HG03103 (cell line): ENCODE measurements around the gene GRB14.

Source experiments
- ATAC-seq: cut with Tn5 transposase; IDR thresholded peaks from one replicate; pipeline ENCODE4 v1.9.1; 2021; ENCODE audit warnings: low read depth; ENCODE audit not compliant: unreplicated experiment

The GRB14 gene

DNA sequence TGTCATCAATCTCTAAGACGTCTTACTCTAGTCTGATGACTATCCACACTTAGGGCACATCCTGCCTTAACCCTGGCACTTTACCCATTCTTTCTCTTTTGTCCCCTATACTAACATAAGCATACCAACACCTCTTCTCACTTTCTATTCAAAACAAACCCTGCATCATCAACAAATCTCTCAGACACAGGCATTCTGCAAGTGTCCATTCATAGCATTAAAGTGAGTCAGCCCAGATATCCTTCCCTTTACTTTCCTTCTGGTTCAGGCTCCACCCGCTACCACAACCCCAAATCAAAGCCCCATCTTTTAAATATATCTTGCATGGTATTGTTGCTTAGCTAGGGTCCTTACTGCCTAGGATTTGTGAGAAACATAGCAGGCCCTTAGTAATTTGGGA lies 3.8 kb downstream of the GRB14 start:
- ATAC-seq = no peak

DNA sequence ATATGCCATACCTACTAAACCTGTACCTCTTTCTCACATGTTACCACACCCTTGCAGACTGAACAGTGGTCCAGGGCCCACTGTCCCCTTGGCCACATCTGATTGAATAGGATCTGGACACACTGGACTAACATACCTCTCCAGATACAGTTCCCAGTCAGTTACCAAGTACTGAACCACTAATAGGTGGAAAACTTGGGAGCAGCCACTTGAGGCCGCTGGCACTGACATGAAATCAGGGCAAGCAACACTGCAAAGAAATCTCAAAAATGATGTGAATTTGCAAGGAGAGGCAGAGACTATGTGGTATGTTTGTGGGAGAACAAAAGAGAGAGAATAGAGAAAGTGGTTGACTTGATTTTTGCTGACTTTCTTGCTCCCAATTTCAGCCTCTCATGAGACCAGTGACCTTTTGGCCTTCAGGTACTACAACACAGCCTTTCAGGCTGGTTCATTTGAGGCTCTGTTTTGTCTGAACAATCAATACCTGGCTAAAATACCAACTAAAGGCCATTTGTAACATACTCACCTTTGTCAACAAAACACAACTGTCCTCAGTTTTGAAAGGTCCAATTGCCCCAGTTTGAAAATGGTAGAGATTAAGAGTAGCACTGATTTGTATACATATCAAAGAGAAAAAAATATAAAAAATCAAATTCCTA lies 7.8 kb downstream of the GRB14 start:
- ATAC-seq = no peak

DNA sequence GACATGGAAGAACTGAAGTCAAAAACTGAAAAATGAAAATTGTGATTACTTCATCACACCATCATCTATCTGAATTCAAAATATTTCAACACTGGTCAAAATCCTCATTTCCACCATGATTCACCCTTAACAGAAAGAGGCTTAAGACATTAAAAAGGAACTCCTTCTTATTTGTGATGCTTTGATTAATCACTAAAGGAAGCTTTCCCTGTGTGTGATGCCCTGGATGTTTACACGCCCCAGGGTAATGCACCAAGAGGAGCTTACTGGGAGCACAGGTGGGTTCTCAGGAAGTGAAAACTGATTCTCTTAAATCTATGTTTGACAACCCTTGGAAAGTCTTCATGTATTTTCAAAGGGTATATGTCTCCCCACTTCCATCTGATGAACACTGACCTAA lies 11.5 kb downstream of the GRB14 start:
- no peak for ATAC-seq

DNA sequence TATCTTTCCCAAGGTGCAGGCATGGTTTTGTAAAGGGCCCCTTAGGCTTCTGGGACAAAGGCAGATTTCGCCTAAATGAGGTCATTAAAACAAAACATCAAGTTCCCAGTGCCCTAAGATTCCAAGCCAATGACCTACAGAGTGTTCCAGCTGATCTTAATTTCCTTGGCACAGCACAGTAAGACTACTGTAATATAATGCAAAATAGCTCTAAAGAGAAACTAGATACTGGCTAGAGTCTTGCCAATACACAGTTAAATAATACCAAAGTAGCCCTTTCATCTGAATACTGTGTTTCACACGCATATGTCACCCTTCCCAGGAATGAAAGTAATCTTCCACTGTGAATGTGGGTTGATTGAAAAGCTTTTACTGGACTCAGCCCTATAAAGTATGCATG lies 14.7 kb downstream of the GRB14 start:
- ATAC-seq = no peak

DNA sequence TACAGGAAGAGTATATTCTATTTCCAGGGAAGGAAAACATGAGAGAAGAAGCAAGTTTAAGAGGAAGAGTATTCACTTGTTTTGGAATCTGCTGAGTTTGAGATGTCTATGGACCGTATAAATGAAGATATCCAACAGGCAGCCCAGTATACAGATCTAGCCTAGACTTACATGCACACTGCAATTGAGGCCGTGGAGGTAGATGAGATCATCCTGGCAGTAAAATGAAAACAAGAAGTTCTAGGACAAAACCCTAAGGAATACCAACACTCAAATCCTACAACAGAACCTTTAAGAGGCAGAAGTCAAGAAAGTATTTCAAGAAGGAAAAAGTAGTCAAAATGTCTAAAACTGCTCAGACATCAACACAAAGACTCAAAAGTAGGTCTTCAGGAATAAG lies 16.0 kb downstream of the GRB14 start:
- no peak for ATAC-seq

DNA sequence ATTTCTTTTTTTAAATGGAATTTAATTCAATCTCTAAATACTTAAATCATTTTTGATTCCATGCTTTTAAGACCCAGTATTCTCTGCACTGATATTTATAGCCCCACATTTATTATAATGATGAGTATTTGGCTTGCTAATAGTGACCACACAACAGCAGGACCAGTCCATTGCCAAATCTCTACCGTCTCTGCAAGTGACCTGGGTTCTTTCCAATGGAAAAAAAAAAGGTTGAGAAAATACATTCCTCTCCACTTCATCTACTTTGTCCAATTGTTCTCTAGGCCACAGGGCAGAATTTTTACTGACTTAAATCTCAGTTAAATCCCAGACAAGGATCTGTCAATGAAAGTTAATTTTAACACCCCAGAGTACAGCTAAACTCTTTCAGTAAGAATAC lies 20.5 kb downstream of the GRB14 start:
- no peak for ATAC-seq

GRCh38 chr2:164599954-164600589 lies 21.2 kb downstream of the GRB14 start:
- peak; percentile 99 for ATAC-seq

DNA sequence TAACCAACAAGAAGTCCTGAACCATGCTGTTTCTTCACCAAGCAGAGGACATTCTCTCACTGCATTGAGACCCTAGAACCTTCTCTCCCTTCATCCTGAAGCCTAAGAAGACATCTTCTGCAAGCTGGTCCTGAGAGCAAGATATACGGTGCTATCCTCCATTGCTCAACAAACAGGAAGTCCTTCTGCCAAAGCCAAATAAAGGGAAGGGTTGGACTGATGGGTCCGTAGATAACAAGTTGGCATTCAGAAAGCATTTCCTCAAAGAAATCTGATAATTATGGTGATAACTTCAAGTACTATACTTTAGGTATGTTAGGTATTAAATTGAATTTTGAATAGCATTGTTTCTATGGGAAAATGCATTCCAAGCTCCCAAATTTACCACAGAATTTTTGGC lies 23.3 kb downstream of the GRB14 start:
- no peak for ATAC-seq

DNA sequence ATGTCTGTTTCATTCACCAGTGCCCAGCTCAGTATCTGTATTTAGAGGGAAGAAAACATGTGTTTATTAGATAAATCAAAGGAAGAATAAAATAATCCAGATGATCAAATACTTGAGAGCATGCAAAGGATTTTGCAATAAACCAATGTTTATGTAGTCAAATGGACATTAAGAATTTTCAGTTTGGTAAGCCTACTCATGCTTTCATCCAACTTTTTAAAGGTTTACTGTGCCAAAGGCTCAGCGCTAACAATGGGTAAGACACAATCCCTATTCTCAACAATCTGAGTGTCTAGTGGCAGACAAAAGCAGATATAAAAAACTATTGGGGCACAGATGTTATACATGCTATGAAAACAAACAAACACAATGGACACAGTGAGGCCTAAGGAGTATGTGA lies 26.3 kb downstream of the GRB14 start:
- no peak for ATAC-seq

DNA sequence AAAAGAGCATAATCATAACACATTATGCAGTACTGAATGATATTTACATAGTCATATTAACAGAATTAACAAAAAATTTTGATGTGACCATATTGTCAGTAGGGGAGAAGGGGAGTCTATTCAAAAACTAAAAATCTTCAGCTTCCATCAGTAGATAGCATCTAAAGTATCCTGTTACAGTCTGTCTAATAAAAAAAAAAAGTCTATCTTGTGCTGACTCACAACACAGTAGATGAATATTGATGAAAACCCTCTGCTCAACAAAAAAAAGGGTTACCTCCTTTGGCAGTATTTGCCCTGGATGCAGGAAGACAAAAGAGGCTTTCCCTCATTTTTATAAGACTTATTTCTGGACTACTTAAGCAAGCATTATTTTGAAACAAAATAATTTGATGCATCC lies 27.3 kb downstream of the GRB14 start:
- ATAC-seq = no peak

GRCh38 chr2:164593541-164593940 lies 27.7 kb downstream of the GRB14 start:
- ATAC-seq = no peak

DNA sequence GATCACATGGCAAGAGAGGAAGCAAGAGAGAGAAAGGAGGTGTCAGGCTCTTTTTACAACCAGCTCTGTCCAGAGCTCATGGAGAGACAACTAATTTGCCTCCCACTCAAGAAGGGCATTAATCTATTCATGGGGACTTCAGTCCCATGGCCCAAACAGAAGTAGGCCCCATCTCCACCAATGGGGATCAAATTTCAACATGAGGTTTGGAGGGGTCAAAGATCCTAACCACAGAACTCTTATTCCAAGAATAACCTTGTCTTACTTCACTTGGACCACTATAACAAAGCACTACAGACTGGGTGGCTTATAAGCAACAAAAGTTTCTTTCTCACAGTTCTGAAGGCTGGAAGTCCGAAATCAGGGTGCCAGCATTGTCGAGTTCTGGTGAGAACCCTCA lies 31.8 kb downstream of the GRB14 start:
- no peak for ATAC-seq

DNA sequence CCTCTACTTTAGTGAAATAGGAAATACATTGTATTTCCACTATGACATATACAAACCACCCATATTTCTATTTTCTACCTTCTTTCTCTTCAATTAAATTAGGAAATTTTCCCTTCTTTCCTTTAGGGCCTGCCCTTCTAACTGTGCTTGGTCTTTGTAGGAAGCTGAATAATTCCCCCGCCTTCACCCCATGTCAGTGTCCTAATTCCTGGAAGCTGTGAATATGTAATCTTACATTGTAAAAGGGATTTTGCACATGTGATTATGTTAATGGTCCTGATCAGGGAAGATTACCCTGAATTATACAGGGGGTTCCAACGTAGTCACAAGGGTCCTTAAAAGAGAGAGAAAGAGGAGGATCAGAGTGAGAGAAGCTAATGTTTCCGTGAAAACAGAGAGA lies 40.2 kb downstream of the GRB14 start:
- no peak for ATAC-seq

- ATAC-seq = no peak
These were observed 46.4 kb downstream of the GRB14 start for GRCh38 chr2:164574931-164575330.

DNA sequence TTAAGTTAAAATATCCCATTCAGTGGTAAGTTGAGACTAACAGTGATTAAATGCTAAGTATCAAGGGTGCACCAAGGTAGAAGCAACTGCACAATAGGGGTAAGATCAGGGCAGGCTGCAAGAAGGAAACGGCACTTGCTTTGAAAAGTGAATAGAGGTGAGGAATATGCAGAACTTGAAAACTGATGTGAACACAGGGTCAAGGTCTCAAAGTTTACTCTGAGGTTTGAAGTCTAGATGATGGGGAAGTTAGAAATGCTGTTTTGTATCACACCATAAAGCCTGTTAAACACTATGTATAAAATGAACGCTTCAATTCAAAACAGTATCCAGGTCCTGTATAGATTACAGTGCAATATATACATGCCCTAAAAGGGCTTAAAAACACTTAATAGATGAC lies 50.8 kb downstream of the GRB14 start:
- ATAC-seq = no peak

GRCh38 chr2:164569378-164569777 lies 51.9 kb downstream of the GRB14 start:
- ATAC-seq = no peak

GRCh38 chr2:164568317-164568716 lies 53.0 kb downstream of the GRB14 start:
- no peak for ATAC-seq

- ATAC-seq = no peak
These were observed 53.8 kb downstream of the GRB14 start for GRCh38 chr2:164567335-164567989.

DNA sequence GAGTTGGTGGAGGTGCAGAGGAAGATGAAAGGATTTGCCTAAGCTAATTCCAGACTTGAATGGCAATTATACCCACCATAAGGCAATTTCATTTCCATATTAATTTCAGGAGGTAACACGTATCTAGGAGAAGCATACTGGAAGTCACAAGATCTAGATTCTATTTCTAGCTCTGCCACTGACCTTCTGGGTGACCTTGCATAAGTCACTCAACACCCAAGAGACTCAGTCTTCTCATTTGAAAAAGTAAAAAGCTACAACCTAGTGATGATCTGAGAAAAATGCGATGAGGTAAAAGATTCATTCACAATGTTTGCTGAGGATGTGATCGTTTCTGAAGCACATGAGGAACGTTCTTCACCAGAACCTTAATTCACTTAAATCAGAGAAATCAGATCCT lies 55.9 kb downstream of the GRB14 start:
- no peak for ATAC-seq

DNA sequence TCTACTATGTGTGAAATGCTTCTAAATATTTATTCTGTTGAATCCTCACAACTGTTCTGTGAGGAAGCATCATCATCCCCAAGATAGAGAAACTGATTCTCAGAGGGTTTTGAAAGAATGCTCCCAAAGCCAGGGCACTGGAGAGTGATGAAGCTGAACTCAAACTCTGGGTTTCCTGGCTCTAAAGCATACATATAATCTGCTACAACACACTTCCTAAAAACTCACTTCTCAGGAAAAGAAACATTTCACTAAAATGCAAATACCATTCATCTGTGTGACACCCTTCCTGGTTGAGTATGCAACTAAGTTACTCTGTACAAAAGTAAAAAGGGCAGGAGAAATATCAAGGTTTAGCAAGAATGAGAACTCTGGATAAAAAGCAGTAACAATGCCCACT lies 58.6 kb downstream of the GRB14 start:
- no peak for ATAC-seq

DNA sequence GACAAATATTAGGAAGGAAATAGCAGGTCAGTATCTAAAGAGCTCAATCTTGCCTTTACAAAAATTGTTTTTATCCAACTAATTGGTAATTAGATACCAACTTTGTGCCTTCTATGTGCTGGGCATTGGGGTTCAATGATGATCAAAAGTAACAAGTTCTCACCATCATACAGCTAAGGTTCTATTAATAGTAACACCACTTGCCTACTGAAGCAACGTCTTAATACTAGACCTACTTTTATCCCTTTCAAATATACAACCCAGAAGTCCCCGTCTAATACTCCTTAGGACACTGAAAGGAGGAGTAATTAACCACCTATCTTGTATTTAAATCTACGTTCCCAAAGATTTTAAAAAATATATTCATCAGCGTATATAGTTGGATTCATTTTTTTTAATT lies 59.3 kb downstream of the GRB14 start:
- ATAC-seq = no peak

- ATAC-seq = no peak
These were observed 59.9 kb downstream of the GRB14 start for GRCh38 chr2:164561416-164561815.
